GM21576 (cell line): ENCODE data around the gene XCL1.
"Not testable (repeated sequence)": the region's sequence is repeated elsewhere in the genome, so short reads cannot be mapped to it uniquely, and the experiment has no call there.

Source experiments
- ATAC-seq: cut with Tn5 transposase; IDR thresholded peaks from one replicate; pipeline ENCODE4 v1.9.1; 2021; ENCODE audit warnings: mild to moderate bottlenecking, moderate library complexity; ENCODE audit not compliant: unreplicated experiment

XCL1 gene

GRCh38 chr1:168576245-168576688 lies at the start of gene XCL1:
XCL1 (plus strand) TSS chr1:168576605; CDS start chr1:168576638, 33 bp downstream.
- not testable (repeated sequence) for ATAC-seq

GRCh38 chr1:168529518-168529917 lies 46.9 kb upstream of the XCL1 start:
- ATAC-seq: no peak

GRCh38 chr1:168531615-168532345 lies 44.6 kb upstream of the XCL1 start:
- no peak for ATAC-seq

GRCh38 chr1:168535536-168535935 lies 40.9 kb upstream of the XCL1 start:
- peak; percentile 86 for ATAC-seq

GRCh38 chr1:168540798-168541197 lies 35.6 kb upstream of the XCL1 start:
- not testable (repeated sequence) for ATAC-seq

GRCh38 chr1:168542978-168543377 lies 33.4 kb upstream of the XCL1 start:
- not testable (repeated sequence) for ATAC-seq

- ATAC-seq: not testable (repeated sequence)
These were observed 32.4 kb upstream of the XCL1 start, which contains the start of gene XCL2 for GRCh38 chr1:168543840-168544498. XCL2 (minus strand) TSS chr1:168543997; CDS start chr1:168543964, 33 bp downstream.

GRCh38 chr1:168545678-168546552 lies 30.5 kb upstream of the XCL1 start:
- ATAC-seq: not testable (repeated sequence)

- not testable (repeated sequence) for ATAC-seq
These were observed 29.9 kb upstream of the XCL1 start for GRCh38 chr1:168546553-168546895.

- no peak for ATAC-seq
These were observed 25.4 kb upstream of the XCL1 start for GRCh38 chr1:168550971-168551370.

- no peak for ATAC-seq
These were observed 24.7 kb upstream of the XCL1 start for GRCh38 chr1:168551688-168552087.

- no peak for ATAC-seq
These were observed 23.4 kb upstream of the XCL1 start for GRCh38 chr1:168552961-168553360.

GRCh38 chr1:168553680-168554553 lies 22.5 kb upstream of the XCL1 start:
- ATAC-seq: no peak

GRCh38 chr1:168554603-168555483 lies 21.6 kb upstream of the XCL1 start:
- no peak for ATAC-seq

GRCh38 chr1:168555508-168556046 lies 20.8 kb upstream of the XCL1 start:
- ATAC-seq: no peak

- no peak for ATAC-seq
These were observed 19.8 kb upstream of the XCL1 start for GRCh38 chr1:168556647-168557046.

- no peak for ATAC-seq
These were observed 16.0 kb upstream of the XCL1 start for GRCh38 chr1:168560370-168560769.

- ATAC-seq: no peak
These were observed 14.4 kb upstream of the XCL1 start for GRCh38 chr1:168561989-168562388.

GRCh38 chr1:168565825-168566224 lies 10.6 kb upstream of the XCL1 start:
- ATAC-seq: no peak
